NCI-H524 treated with DMSO at 0.1 percent for 48 hours (cell line): ENCODE data around the gene ALX4.

Source experiments
- DNase-seq: peaks from one replicate; lab custom pipeline; 2025; lab: John Stamatoyannopoulos, UW

Gene ALX4

DNA sequence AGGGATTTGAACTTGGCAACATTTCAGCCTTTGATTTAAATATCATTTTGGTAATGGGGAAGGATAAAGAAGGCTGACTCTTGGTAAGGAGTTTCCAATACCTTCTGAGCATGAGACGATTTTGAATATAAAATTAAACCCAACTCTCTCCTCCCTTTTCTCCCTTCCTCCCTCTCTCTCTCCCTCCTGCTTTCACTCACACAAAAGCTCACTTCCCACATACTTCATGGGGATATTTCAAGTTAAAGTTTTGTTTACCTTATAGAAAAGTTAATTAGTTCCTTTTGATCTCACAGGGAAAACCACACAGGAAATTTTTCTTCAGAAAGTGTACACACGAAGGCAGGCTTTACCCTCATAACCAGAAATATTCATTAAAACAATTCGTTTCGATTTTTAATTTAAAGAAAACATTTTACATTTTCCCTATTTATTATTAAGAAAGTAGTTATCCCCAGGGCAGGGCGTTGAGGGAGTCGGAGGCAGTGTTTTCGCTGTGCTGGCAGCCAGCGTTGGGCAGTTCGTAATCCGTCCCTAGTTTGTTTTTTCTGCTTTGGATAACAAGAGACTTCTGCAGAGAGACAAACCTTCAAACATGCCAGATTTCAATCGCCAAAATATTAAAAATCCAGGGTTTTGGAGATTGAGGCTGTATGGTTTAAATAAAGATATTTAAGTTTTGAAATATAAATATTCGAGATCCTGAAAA, 25.3 kb upstream of the ALX4 start:
- no peak for DNase-seq

DNA sequence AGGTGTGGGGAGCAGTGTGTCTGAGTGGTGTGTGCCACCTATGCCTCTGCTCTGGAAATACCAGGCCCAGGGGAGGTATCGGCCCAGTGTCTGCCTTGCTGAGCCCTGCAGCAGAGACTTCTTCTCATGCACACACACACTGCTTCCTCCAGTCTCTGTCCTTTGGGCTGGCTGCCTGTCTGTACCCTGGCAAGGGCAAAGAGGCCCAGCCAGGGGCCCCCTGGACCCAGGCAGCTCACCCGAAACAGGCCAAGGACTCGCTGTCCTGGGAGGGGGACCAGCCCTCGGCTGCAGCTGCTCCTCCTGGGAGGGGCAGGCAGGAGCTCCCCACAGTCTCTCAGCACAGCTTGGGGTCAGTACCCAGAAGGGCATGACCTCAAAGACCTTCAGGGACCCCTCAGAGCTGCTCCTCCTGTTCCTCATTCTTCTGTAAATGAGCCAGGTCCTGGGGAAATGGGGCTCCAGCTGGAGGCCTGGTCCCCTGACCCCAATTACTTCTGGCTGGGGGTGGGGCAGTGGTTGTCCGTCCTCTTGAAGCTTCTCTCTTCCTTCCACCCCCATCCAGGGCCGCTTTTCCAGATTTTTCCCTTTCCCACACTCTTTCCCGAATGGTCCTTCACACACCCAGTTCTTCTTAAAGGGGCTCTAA, 24.5 kb upstream of the ALX4 start:
- DNase-seq: no peak

DNA sequence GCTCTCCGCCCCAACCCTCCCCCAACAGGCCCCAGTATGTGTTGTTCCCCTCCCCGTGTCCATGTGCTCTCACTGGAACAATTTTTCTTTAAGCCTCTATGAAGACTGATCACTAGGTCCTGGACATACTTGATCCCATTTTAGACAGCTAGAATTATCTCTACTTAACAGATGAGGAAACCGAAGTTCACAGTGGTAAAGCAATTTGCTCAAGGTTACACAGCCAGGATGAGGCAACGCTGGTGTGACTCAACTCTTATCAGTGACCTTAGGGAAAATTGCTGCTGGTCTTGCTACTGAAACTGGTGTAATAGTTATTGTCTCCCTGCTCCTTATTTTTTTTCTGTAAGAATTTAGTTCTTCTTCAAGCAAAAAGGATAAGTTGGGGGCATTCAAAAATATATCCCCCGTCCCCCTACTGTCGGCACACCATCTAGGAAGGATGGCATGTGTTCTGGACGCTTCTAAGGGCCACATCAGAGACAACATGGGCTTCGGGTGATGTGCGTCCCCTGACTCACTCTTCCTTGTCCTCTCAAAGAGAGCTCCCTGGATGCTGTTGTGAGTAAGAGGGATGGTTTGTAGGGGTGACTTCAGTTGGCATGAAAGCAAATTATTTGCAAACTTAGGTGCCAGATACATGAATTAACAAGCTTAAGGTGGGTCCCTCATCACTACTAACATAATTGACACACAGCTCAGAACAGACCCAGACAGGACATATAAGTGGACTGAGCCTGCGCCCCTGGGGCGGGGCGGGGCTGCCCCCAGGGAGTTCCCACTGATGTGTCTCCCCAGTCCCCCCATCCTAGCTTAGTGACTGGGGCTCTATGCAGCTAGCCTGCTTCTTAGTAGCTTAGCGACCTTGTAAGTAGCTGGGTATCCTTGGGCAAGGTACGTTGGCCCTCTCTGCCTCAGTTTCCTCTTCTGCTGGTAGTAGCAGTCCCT, 23.6 kb upstream of the ALX4 start:
- DNase-seq: no peak

DNA sequence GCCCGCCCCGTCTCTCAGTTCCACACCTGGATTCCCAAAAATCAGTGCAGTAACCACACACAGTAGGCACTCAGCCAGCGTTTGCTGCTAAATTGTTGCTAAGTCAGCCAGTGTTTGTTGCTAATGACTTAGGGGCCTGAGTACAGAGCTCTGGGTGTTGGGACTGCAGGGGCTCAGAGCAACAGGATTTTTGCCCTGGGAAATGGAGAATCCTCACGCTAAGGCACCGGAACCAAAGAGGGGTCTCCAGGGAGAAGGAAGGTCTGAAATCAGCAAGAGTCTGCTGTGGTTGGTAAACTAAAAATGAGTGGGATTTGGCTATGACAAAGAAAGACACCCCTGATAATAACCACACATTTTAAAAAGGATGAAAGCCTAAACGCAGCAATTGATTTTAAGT, 22.7 kb upstream of the ALX4 start:
- no peak for DNase-seq

DNA sequence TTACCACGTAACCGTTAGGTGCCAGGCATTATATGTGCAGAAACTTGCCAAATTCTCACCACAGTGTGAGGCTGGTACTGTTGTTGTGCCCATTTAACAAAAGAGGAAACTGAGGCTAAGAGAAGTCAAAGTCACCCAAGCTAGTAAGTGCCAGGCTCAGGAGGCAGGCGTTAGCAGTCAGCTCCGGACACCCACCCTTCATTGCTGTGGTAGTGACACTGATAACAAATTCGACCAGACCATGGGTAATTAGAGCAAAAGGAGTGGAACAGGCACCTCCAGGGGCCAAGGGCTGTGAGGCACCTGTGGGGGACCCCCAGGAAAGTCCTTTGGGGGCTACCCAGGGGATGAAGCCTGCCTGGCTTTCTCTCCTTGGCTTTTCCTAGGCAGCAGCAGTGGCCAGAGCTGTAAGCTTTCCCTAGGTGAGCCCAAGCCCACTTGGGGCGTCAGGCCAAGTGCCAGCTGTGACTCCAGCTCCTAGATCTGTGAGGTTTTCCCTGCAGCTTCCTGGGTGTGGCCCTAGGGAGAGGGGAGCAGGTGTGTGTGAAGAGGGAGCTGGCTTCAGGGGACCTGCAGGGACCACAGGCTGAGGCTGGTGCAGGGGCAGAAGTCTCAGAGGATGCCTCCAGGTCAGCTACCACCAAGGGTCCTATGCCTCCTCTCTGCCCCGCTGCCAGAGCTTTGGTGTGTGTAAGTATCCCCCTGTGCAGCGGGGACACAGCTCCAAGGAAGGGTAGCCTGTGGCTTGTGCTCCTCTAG, 19.7 kb upstream of the ALX4 start:
- no peak for DNase-seq

DNA sequence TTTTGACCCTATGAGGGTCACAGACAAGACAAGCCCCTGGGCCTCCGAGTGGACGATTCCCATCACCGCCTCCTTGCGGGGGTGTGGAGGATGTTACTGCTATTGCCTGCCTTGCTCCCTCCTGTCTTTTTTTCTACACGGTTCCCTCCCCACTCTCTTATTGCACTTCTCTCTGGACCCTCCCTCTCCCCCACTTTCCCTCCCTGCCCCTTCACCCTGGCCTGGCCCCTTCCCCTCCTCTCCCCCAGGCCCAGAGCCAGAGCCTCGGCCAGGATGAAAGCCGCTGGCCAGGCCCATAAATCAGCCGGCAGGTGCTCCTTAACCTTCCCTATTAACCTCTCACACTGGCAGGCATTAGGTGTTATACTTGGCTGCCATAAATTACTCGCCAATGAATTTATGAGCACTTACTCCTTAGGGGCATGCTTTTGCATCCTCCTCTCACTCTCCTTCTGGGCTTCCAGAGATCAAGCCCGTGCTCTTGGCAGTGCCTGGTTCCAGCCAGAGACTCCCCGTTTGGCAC, 18.3 kb upstream of the ALX4 start:
- no peak for DNase-seq

DNA sequence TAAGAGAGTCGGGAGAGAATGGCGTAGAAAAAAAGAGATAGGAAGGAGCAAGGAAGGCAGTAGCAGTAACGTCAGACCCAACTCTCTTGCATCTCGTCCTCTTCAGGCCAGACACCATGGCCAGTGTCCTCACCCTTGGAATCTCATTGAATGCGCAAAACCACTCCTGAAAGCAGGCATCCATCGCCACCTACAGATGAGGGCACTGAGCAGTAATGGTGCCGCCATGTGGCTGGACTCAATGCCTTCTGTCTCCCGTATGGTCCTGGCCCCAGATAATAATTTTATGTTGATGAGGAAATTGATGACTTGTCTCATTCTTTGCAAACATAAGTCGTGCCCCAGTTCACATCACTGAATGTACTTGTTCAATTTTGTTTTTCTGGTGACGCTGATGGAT, 17.8 kb upstream of the ALX4 start:
- no peak for DNase-seq

DNA sequence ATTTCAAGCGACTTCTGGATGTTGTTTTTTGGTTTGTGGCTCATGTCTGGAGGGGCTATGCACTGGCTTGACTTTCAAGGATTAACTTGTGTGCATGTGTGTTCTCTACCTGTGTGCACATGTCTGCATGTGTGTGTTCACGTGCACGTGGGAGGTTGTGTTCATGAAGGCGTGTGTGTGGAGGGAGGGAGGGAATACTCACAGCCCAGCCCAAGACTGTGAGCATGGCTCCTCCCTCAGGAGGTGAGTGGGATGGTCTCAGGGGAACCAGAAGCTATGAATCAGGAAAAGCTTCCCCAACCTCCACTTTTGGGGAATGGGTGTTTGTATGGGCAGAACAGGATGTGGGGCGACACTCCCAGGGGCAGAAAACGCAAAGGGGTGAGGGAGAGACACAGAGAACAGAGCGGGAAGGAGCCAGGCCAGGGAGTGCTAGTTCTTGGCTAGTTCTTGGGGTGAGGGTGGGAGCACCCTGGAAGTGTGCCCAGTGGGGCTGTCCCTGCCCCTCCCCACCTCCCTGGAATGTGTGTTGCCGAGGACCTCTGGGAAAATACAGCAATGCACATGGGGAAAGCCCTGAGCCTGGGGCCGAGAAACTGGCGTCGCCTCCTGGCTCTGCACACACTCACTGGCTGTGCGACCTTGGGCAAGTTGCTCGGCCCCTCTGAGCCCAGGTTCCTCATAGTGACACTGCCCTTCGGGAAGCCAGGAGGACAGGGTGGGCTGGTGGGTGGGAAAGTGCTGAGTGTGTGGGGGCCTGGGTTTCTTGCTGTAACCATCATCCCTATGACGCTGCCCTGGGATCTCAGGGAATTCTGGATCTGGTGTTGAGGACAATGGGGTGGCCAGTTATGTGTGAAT, 16.9 kb upstream of the ALX4 start:
- DNase-seq: no peak

DNA sequence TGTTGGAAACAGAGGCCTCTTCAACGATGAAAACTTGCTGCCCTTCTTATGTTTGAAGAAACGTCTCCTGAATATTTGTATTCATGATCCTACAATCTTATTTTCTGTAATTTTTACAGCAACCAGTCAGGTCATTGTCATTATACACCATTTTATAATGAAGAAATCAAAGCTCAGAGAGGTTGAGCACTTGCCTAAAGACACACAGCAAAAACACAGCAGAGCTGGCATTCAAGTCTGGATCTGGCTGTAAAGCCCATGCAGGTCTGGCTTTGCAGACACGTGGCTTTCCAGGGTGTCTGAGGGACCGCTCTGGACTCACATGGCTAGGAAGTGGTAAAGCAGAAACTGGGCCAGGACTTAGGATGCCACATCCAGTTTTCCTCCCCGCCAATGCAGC, 15.8 kb upstream of the ALX4 start:
- no peak for DNase-seq

DNA sequence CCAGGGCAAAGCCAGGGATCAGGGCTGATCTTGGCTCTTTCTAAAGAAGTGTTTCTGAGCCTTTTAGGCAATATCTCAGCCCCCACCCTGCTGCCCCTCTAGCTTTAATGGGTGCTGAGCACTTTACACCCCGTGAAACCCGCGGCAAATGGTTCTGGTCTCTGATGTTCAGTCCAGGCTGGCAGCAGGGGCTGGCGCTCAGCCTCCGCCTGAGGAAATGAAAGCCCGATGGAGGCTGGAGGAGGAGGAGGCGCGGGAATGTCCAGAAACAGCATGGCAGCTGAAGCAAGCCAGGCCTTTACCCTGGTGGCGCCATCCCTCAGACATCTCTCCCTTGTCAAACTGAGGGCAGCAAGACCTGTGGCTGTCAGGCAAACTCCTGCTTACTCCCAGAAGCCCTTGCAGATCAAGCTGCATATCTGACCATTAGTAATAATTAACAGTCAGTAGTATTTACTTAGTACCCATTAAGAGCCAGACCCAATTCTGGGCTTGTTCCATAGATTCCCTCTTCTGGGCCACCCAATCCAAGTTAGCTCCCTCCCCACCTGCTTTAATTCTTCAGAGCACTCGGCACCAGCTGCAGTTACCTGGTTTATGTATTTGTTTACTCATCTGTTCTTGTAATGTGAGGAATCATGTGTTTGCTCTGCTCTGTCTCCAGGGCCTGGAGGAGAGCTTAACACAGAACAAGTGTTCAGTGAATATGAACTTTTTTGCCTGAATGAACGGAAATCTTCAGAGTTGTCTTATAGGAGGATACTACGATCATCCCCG, 15.0 kb upstream of the ALX4 start:
- no peak for DNase-seq

DNA sequence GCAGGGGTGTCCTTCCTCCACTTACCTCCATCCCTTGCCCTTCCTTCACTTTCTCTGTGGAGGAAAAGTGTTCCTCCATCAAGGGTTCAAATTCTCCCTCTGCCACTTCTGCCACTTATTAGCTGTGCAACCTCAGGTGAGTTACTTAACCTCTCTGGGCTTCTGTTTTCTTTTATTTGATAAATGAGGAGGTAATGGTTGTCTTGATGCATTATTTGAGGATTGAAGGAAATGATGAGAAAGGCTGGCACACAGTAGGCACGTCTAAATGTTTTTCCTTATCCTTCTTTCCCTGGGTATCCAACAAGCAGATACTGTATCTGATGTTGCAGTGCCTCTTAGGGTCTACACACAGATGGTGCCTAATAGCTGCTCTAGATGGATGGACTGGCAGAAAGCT, 14.3 kb upstream of the ALX4 start:
- no peak for DNase-seq

DNA sequence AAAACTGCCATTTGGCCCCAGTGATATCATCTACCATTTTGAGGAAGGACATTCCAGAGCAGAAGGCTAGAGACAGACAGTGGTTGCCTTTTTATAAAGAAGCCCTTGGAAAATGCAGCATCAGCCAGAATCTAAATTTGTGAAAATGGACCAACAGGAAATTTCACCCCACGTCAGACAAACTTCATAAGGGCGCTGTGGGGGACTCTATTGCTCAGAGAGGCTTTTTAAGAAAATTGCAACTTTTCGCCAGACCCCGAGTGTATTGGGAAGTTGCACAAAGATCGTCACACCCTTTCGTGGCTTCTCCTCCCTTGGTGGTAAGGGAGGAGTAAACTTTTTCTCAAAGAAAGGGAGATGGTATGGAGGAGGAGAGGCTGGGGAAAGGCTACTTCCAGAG, 12.3 kb upstream of the ALX4 start:
- no peak for DNase-seq

DNA sequence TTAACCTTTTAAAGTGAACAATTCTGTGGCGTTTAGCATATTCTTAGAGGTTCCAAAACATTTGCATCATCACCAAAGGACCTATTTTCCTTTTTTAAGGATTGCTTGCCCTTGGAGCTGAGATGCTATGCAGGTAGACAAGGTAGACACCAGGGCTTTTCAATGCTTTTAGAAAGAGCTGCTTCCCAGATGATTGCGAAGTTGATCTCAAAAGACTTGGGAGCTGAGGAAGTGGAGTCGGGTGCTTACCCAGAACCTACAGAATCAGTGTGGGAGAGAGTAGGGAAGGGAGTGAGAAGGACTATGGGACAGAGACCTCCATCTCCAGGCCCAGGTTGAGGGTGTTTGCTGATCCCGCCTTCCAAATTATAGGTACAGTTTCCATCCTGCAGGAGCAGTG, 11.1 kb upstream of the ALX4 start:
- no peak for DNase-seq

DNA sequence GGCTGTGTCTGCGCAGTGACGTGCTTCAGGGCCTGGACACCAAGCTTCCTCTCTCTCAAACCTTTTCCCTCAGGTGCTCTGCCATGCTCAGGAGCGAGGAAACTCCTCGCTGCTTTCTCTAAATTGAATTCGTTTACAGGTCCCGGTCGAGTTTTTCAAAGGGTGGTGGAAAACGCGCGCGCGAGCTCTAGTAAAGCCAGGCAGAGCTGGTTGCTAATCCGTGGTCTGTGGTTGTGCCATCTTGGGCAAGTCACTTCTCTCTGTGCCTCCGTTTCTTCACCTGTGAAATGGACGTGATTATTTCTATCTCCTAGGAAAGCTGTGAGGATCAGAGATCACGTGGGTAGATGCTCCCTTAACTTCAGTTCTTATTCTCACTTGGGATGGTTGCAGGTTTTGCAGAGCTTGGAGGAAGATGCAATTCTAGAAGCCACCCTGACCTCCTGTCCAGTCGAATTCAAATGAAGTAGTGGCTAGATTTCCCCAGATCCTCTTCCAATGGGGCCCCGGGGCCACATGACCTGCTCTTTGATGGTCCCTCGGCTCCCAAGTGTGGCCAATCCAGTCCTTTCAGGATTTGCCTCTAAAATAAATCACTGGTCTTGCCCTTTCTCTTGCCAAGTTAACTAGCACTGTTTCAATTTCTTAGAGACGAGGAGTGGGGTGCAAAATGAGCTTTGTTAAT, 10.5 kb upstream of the ALX4 start:
- DNase-seq: no peak

DNA sequence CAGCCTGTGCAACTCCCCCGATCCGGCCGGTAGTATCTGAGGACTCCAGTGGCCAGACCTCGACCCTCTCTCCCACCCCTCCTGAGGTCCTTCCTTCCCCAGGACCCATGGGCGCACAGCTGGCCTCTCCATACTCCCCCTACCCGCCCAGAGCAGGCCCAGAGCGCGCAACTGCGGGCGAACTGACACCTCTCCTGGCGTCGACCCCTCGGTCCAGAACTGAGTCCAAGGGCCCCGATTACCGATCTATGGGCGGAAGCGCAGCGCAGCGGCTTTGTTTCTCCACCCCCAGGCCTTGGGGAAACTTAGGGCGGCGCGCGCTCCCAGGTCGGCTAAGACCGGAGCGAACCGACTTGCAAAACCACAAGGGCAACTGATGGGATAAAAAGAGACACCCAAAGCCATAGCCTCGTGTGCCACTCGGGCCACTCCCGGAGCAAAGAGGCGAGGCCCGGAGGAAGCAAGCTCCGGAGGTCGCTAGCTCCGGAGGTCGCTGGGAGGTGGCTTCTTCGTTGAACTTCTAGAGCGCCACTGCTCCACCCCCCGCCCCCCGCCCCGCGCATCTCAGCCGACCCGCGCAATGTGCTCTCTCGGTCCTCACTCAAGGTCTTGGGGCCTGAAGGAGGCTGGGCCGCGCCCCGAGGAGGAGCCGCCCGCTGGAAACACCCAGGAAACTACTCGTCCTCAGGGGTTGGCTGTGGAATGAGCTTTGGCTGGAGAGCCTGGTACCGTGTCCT, 9.8 kb upstream of the ALX4 start:
- no peak for DNase-seq

DNA sequence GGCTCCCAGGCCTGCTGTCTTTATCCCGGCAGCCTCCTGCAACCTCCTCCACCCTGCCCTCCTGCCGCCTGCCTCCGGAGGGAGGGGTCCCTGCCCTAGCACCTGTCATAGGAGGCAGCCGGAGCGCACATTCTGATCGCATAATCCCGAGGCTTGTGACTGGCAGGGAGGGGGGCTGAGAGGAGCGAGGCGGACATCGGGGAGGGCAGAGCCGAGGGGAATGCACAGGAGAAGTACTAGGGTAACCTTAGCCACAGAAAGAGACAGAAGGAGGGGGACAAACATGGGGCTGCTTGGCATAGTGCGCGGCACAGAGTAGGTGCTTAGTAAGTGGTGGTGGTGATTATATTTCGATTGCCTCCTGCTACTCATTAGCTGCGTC, 9.2 kb upstream of the ALX4 start:
- DNase-seq: no peak

DNA sequence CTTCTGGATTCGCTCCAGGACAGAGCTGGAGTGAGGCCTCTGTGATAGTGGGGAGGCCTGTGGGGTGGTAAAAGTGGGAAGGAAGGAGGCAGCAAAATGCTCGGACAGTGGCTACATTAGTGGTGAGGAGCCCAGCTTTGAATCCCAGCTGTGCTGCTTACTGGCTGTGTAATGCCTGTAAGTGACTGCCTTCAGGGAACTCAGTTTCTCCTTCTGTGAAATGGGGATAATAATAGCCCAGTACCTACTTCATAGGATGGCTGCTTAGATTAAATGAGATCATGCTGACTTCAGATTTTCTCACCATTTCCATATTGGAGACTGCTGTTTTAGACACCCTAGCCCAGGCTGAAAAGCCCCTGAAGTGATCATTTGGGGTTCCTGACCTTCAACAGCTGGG, 8.4 kb upstream of the ALX4 start:
- no peak for DNase-seq

DNA sequence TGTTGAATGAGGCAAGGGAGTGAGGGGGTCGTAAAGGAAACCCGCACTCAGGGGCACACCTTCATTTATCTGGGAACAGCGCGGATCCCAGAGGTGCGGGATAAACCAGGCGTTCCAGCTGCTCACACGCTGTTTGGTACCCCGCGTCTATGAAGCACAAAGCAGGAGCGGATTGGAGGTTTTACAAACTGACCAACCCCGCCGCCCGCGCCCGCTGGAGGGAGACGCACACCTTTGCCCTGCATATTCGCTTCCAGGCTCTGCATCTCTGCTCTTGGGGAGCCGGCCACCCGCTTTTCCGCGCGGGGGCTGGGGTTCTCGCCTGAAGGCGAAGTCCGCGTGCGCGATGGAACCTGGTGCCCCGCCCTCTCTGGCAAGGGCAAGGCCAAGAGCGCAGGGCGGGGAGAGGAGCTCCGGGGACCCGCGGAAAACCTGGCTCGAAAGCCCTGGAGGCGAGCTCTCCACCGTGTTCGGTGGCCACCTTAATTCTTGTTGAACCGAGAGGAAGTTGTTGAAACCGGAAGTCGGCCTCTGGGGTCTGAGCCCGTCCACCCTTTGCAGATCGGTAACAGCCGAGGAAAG, 6.8 kb upstream of the ALX4 start:
- no peak for DNase-seq
